COR-L47 (cell line): Measurements from ENCODE around the gene SORCS2.

ENCODE experiments used
- DNase-seq: peaks from one replicate; lab custom pipeline; 2025; lab: John Stamatoyannopoulos, UW

The SORCS2 gene

GRCh38 chr4:7192252-7193029 is at the start of gene SORCS2:
SORCS2 (plus strand) TSS chr4:7192538.
- DNase-seq = peak; percentile 67

GRCh38 chr4:7144374-7145290 is 47.7 kb upstream of the SORCS2 start:
- no peak for DNase-seq

GRCh38 chr4:7145291-7145934 is 46.9 kb upstream of the SORCS2 start:
- no peak for DNase-seq

- no peak for DNase-seq
Measured at GRCh38 chr4:7146059-7146785, 46.1 kb upstream of the SORCS2 start.

GRCh38 chr4:7146786-7147115 is 45.6 kb upstream of the SORCS2 start:
- no peak for DNase-seq

- no peak for DNase-seq
Measured at GRCh38 chr4:7147261-7147660, 45.1 kb upstream of the SORCS2 start.

GRCh38 chr4:7147661-7148310 is 44.6 kb upstream of the SORCS2 start:
- DNase-seq = no peak

- DNase-seq = no peak
Measured at GRCh38 chr4:7148337-7148736, 44.0 kb upstream of the SORCS2 start.

GRCh38 chr4:7150036-7150635 is 42.2 kb upstream of the SORCS2 start:
- DNase-seq = no peak

GRCh38 chr4:7151668-7152227 is 40.6 kb upstream of the SORCS2 start:
- no peak for DNase-seq

GRCh38 chr4:7153711-7154110 is 38.6 kb upstream of the SORCS2 start:
- no peak for DNase-seq

GRCh38 chr4:7154351-7154981 is 37.9 kb upstream of the SORCS2 start:
- no peak for DNase-seq

- no peak for DNase-seq
Measured at GRCh38 chr4:7155590-7156071, 36.7 kb upstream of the SORCS2 start.

GRCh38 chr4:7156328-7156727 is 36.0 kb upstream of the SORCS2 start:
- no peak for DNase-seq

- DNase-seq = no peak
Measured at GRCh38 chr4:7156761-7157488, 35.4 kb upstream of the SORCS2 start.

GRCh38 chr4:7157666-7158065 is 34.7 kb upstream of the SORCS2 start:
- DNase-seq = no peak

- DNase-seq = no peak
Measured at GRCh38 chr4:7158081-7158750, 34.1 kb upstream of the SORCS2 start.

- no peak for DNase-seq
Measured at GRCh38 chr4:7158991-7159390, 33.3 kb upstream of the SORCS2 start.

- no peak for DNase-seq
Measured at GRCh38 chr4:7159923-7160322, 32.4 kb upstream of the SORCS2 start.
